ENCODE measurements around the gene CCL23. TPM values are rescaled to one million over a fixed set of nuclear protein-coding genes. Genes with fewer than 3 reads are reported as not detected.
A peak's percentile ranks its signal among the peaks of the same experiment; 100 is the strongest.

CCL23 gene
- polyA plus RNA-seq, 1 donor (not counting 4 experiments of a cell fraction or from before 2014, with no cell fraction given): not detected

DNA sequence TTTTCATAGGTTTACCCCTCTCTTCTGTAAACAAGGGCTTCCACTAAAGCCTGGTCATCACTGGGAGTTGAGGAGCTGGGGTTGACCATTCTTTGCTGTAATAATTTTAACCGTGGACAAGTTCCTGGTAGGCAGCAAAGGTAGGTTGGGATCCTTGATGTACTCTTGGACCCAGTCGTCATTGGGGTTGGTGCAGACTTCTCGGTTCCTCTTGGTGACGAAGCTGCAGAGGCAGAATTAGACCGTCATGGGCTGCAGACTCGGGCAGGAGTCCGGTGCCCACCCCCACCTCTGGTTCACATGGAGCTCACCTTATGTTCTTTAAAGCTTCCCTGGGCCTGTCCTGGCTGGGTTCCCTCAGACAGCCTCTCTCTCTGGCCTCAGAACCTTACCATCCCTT, 40.3 kb downstream of the CCL23 start:
- H2AFZ ChIP-seq (ENCODE audit: control insufficient read depth, low read length): no peak overlapping the region
- H3K9me1 ChIP-seq (ENCODE audit: control insufficient read depth, extremely low read depth, insufficient read depth, low read length): no peaks in the 10 kb centered on the region
- TF ChIP-seq EZH2 (IDR thresholded peaks at IDR 0.05; ENCODE audit: low read length): no peak
- peaks cover 4% of the 10 kb centered on the region for H3K27me3 ChIP-seq (ENCODE audit: control insufficient read depth, extremely low read depth, insufficient read depth, low read length)
- no peaks in the 10 kb centered on the region for H3K79me2 ChIP-seq (ENCODE audit: control insufficient read depth, insufficient read depth, low read length)
- H4K20me1 ChIP-seq (ENCODE audit: control insufficient read depth, extremely low read depth, insufficient read depth, low read length): no peaks in the 10 kb centered on the region
- H3K4me2 ChIP-seq (ENCODE audit: control insufficient read depth, extremely low read depth, insufficient read depth, low read depth, low read length): no peak overlapping the region
- no peak overlapping the region for H3K4me3 ChIP-seq (ENCODE audit: control insufficient read depth in 2 of 3, extremely low read depth in 1 of 3, insufficient read depth in 2 of 3, low read depth in 1 of 3, low read length in 3 of 3)
- H3K9ac ChIP-seq (ENCODE audit: control insufficient read depth, extremely low read depth, insufficient read depth, low read length): no peak overlapping the region
- no peaks in the 10 kb centered on the region for H3K36me3 ChIP-seq (ENCODE audit: control insufficient read depth in 2 of 2, extremely low read depth in 1 of 2, insufficient read depth in 2 of 2, low read length in 2 of 2)
- no peak for DNase-seq (ENCODE audit: low read depth, low spot score)
- no peak overlapping the region for H3K27ac ChIP-seq (ENCODE audit: control insufficient read depth, insufficient read depth, low read length)
- FAIRE-seq: no peak
- dilution Hi-C loops (cut with MboI; ENCODE audit: extremely low pct_ligation_motif_present, low sequenced_read_pairs): loop anchor here (25.0 kb wide), 1 partner anchor 160 kb away; no protein-coding TSS in a partner anchor
- no peaks in the 10 kb centered on the region for H3K9me3 ChIP-seq (ENCODE audit: control insufficient read depth, low read depth, low read length)
- H3K4me1 ChIP-seq (ENCODE audit: control insufficient read depth, extremely low read depth, insufficient read depth, low read length): peaks cover 18% of the 10 kb centered on the region

DNA sequence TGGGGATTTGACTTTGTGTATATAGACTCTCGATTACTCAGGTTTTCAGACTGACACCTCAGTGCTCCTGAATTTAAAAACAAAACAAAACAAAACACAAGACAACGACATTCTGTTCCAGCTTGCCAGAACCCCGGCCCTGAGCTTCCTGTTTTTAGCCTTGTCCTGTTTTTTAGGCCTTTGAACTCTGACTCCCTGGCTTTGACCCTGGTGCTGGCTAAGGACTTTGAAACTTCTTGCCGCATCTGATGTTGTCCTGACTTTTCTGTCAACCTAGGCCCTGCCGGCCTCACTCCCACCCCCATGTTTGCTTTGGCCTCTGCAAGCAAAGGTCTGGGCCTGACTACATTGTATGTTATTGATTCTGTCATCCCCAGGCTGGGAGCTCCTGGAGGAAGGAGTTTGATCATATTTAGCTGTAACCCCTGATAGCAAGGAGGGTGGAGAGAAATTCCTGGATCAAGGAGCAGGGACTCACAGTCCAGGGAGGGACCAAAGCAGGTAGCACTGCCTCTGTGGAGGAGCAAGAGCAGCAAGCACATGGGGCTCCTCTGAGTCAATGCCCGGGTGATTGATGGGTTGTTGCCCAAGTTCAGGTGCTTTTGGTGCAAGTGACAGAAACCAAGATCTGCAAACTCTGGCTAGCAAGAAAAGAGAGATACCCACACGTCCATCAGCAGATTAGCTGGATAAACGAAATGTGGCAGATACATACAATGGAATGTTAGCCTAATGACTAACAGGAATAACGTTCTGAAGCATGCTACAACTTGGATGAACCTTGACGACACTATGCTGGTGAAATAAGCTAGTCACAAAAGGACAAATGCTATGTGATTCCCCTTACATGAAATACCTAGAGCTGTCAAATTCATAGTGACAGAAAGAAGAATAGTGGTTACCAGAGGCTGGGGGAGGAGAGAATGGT, 44.2 kb downstream of the CCL23 start:
- Histone ChIP-seq H3K4me1 (ENCODE audit: control insufficient read depth, extremely low read depth, insufficient read depth, low read length) (peaks cover 18% of the 10 kb centered on the region), H3K9me3 (ENCODE audit: control insufficient read depth, low read depth, low read length) (no peaks in the 10 kb centered on the region), H3K79me2 (ENCODE audit: control insufficient read depth, insufficient read depth, low read length) (no peaks in the 10 kb centered on the region), H4K20me1 (ENCODE audit: control insufficient read depth, extremely low read depth, insufficient read depth, low read length) (no peaks in the 10 kb centered on the region), H3K4me3 (ENCODE audit: control insufficient read depth in 2 of 3, extremely low read depth in 1 of 3, insufficient read depth in 2 of 3, low read depth in 1 of 3, low read length in 3 of 3) (no peak overlapping the region), H3K9me1 (ENCODE audit: control insufficient read depth, extremely low read depth, insufficient read depth, low read length) (no peaks in the 10 kb centered on the region), H3K36me3 (ENCODE audit: control insufficient read depth in 2 of 2, extremely low read depth in 1 of 2, insufficient read depth in 2 of 2, low read length in 2 of 2) (no peaks in the 10 kb centered on the region), H3K4me2 (ENCODE audit: control insufficient read depth, extremely low read depth, insufficient read depth, low read depth, low read length) (peak overlapping the region; percentile 60), H3K27me3 (ENCODE audit: control insufficient read depth, extremely low read depth, insufficient read depth, low read length) (no peaks in the 10 kb centered on the region), H2AFZ (ENCODE audit: control insufficient read depth, low read length) (peak overlapping the region; percentile 38), H3K9ac (ENCODE audit: control insufficient read depth, extremely low read depth, insufficient read depth, low read length) (no peak overlapping the region), H3K27ac (ENCODE audit: control insufficient read depth, insufficient read depth, low read length) (peak overlapping the region; percentile 18)
- dilution Hi-C loops (cut with MboI; ENCODE audit: extremely low pct_ligation_motif_present, low sequenced_read_pairs): no loop called here
- TF ChIP-seq, protein P1, sequence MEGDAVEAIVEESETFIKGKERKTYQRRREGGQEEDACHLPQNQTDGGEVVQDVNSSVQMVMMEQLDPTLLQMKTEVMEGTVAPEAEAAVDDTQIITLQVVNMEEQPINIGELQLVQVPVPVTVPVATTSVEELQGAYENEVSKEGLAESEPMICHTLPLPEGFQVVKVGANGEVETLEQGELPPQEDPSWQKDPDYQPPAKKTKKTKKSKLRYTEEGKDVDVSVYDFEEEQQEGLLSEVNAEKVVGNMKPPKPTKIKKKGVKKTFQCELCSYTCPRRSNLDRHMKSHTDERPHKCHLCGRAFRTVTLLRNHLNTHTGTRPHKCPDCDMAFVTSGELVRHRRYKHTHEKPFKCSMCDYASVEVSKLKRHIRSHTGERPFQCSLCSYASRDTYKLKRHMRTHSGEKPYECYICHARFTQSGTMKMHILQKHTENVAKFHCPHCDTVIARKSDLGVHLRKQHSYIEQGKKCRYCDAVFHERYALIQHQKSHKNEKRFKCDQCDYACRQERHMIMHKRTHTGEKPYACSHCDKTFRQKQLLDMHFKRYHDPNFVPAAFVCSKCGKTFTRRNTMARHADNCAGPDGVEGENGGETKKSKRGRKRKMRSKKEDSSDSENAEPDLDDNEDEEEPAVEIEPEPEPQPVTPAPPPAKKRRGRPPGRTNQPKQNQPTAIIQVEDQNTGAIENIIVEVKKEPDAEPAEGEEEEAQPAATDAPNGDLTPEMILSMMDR (optimal IDR thresholded peaks at IDR 0.05 in 1 of 3, IDR thresholded peaks at IDR 0.05 in 1 of 3, conservative IDR thresholded peaks at IDR 0.05 in 1 of 3; ENCODE audit: extremely low read depth in 1 of 3, insufficient read depth in 2 of 3, low read length in 3 of 3): no peak
- no peak for TF ChIP-seq EZH2 (IDR thresholded peaks at IDR 0.05; ENCODE audit: low read length)
- FAIRE-seq (no peak), DNase-seq (ENCODE audit: low read depth, low spot score) (peak; percentile 11)
